HepG2 (cell line): ENCODE results near the gene APLF. TPM values are rescaled to one million over a fixed set of nuclear protein-coding genes. Genes with fewer than 3 reads are reported as not detected.

Experiments
- ATAC-seq: fragments of 200-7000 bp; cut with Tn5 transposase; 3 replicates; pipeline ENCODE4 v1.9.1; 2020; ENCODE audit warnings: mild to moderate bottlenecking, moderate library complexity
- BruUV-seq: library from RNA; stranded (reverse); fragments of 400-500 nt; replicated peaks from 2 replicates; lab custom pipeline; 2021; lab: Mats Ljungman, UMichigan
- CTCF ChIA-PET: fragments of 300-600 bp; formaldehyde crosslinking; extraction: SDS; loops from one replicate; lab custom pipeline; 2021; ENCODE audit warnings: low total read pairs, inconsistent platforms, low intra/inter-chr PET ratio; lab: Yijun Ruan, JAX
- POLR2A ChIA-PET: fragments of 350-600 bp; sonication (Branson Sonifier 250); formaldehyde crosslinking; loops from one replicate; lab custom pipeline; 2020; ENCODE audit warnings: antibody characterized with exemption, inconsistent platforms; lab: Yijun Ruan, JAX
- DNase-seq: peaks from one replicate; pipeline ENCODE4 v3.0.0-alpha.2; 2015; ENCODE audit warnings: low spot score
- FAIRE-seq: peaks from 3 replicates; lab custom pipeline; 2011; peaks lifted over from hg19 to GRCh38; lab: Jason Lieb, UNC
- H2AFZ ChIP-seq: one replicate; pipeline ENCODE4 v1.6.1; 2011; ENCODE audit warnings: low read length, inconsistent platforms
- H3K27ac ChIP-seq: fragments of 300-600 bp; 3 replicates; pipeline ENCODE4 v1.8.0; 2011; ENCODE audit warnings: mixed run types, mild to moderate bottlenecking, mixed read lengths, low read length, inconsistent platforms; ENCODE audit not compliant: insufficient read depth; ENCODE audit errors: extremely low read length
- H3K27me3 ChIP-seq, 2 experiments: fragments of 200-600 bp in 1 of 2; 2 replicates in 1 of 2; 3 replicates in 1 of 2; pipeline versions ENCODE4 v1.6.0 to v1.8.0; 2011; ENCODE audit warnings: low read length in 2 of 2, mild to moderate bottlenecking in 2 of 2, moderate library complexity in 2 of 2, inconsistent platforms in 1 of 2; ENCODE audit not compliant: insufficient read depth in 2 of 2, control insufficient read depth in 1 of 2
- H3K36me3 ChIP-seq, 2 experiments: fragments of 200-600 bp in 1 of 2; replicated peaks in 1 of 2; 2 replicates in 1 of 2; 3 replicates in 1 of 2; pipeline versions ENCODE4 v1.5.1 to v1.8.0; 2011; ENCODE audit warnings: low read length in 2 of 2, inconsistent platforms in 1 of 2; ENCODE audit not compliant: insufficient read depth in 2 of 2, control insufficient read depth in 1 of 2
- H3K4me1 ChIP-seq: 2 replicates; pipeline ENCODE4 v1.5.1; 2012; ENCODE audit warnings: low read length, inconsistent platforms; ENCODE audit not compliant: insufficient read depth
- H3K4me2 ChIP-seq: 2 replicates; pipeline ENCODE4 v1.6.0; 2011; ENCODE audit warnings: low read depth, low read length, inconsistent platforms
- H3K4me3 ChIP-seq, 3 experiments: fragments of 200-600 bp in 1 of 3; sonication (generic), shearing (Covaris generic) in 1 of 3; replicated peaks in 1 of 3; 2 replicates each; pipeline ENCODE4 v1.5.1; 2011 to 2016; ENCODE audit warnings: low read length in 3 of 3, inconsistent platforms in 2 of 3, low read depth in 2 of 3, mild to moderate bottlenecking in 2 of 3, control low read depth in 1 of 3, mixed read lengths in 1 of 3; ENCODE audit not compliant: insufficient read depth in 1 of 3
- H3K79me2 ChIP-seq: one replicate; pipeline ENCODE4 v1.6.1; 2011; ENCODE audit warnings: low read length, inconsistent platforms; ENCODE audit not compliant: insufficient read depth
- H3K9ac ChIP-seq: 2 replicates; pipeline ENCODE4 v1.6.0; 2011; ENCODE audit warnings: mild to moderate bottlenecking, low read depth, low read length, inconsistent platforms; ENCODE audit not compliant: insufficient read depth
- H3K9me3 ChIP-seq: 2 replicates; pipeline ENCODE4 v1.5.1; 2012; ENCODE audit warnings: mild to moderate bottlenecking, low read length
- H4K20me1 ChIP-seq: 2 replicates; pipeline ENCODE4 v1.6.0; 2011; ENCODE audit warnings: inconsistent platforms, mild to moderate bottlenecking, low read length, moderate library complexity; ENCODE audit not compliant: insufficient read depth
- BATF2 ChIP-seq: sonication (generic); formaldehyde crosslinking; IDR thresholded peaks from 2 replicates; pipeline ENCODE4 v1.8.0; 2022; ENCODE audit warnings: mild to moderate bottlenecking, missing genetic modification reagents, moderate library complexity
- MATR3 ChIP-seq: sonication (generic); formaldehyde crosslinking; IDR thresholded peaks from 2 replicates; pipeline ENCODE4 v1.4.0; 2020; ENCODE audit warnings: missing genetic modification reagents
- NFKB2 ChIP-seq: sonication (generic); formaldehyde crosslinking; IDR thresholded peaks from 2 replicates; pipeline ENCODE4 v1.4.0; 2020; ENCODE audit warnings: missing genetic modification reagents, borderline replicate concordance
- SRSF9 ChIP-seq: fragments of 200-400 bp; formaldehyde crosslinking; IDR thresholded peaks from 2 replicates; pipeline ENCODE4 v1.6.1; 2018; ENCODE audit warnings: borderline replicate concordance, mild to moderate bottlenecking, low read depth, low read length; ENCODE audit not compliant: insufficient read depth, poor library complexity, severe bottlenecking
- YEATS2 ChIP-seq: sonication (generic); formaldehyde crosslinking; IDR thresholded peaks from 2 replicates; pipeline ENCODE4 v1.4.0; 2020; ENCODE audit warnings: missing genetic modification reagents, borderline replicate concordance
- ZNF343 ChIP-seq: sonication (generic); formaldehyde crosslinking; IDR thresholded peaks from 2 replicates; pipeline ENCODE4 v1.4.0; 2020; ENCODE audit warnings: mild to moderate bottlenecking, missing genetic modification reagents
- WGBS: methylation state at CpG from one replicate; pipeline ENCODE4 v1.1.6; 2017; ENCODE audit warnings: low lambda C conversion rate; 5-methylcytosine and 5-hydroxymethylcytosine counted together
- in situ Hi-C: cut with HindIII; loops from 2 replicates; pipeline ENCODE4 v1.10.0; 2017; ENCODE audit warnings: low pct_unique_long_range_greater_than_20kb; ENCODE audit not compliant: extremely low pct_ligation_motif_present
- intact Hi-C: fragments of 100-400 bp; cut with micrococcal nuclease; formaldehyde crosslinking; loops from one replicate; pipeline ENCODE4 v1.10.0; 2022; ENCODE audit not compliant: unreplicated experiment
- polyA plus RNA-seq, 8 experiments: library from polyadenylated mRNA; depleted of rRNA in 3 of 8; stranded (reverse) in 7 of 8; unstranded in 1 of 8; fragments of >200 nt; fragmentation: Illumina TruSeq in 4 of 8; extraction: Trizol in 4 of 8; gene quantifications; 2 replicates each; pipeline versions ENCODE4 v1.2.1 to v1.2.3, GENCODE V29; 2011 to 2016; ENCODE audit warnings: low read depth in 4 of 8, missing spikeins in 1 of 8, mixed read lengths in 1 of 8; ENCODE audit not compliant: insufficient read depth in 1 of 8
- total RNA-seq, 5 experiments: library from RNA; depleted of rRNA; stranded (reverse); fragments of >200 nt; fragmentation: Illumina TruSeq; extraction: Trizol; gene quantifications; 2 replicates each; pipeline ENCODE4 v1.2.3, GENCODE V29; 2016; ENCODE audit warnings: low read depth in 1 of 5

Gene APLF
- total and polyA plus RNA-seq, 2 of the 13 experiments (the other 11 are each of a cell fraction or from before 2014, with no cell fraction given), result 0.45 to 2.2 TPM

- ATAC-seq (no peak), FAIRE-seq (no peak), DNase-seq (no peak)
- H3K4me2 ChIP-seq, result no peak overlapping the region
- H3K4me3 ChIP-seq, result no peak overlapping the region
- TF ChIP-seq BATF2 (CRISPR knock-in tag) (no peak), SRSF9 (no peak), MATR3 (no peak)
- in situ Hi-C loops, result loop anchor here (10.0 kb wide), 1 partner anchor 322 kb away; no protein-coding TSS in a partner anchor
- H3K79me2 ChIP-seq, result no peaks in the 10 kb centered on the region
- no peak overlapping the region for H3K9ac ChIP-seq
- no peaks in the 10 kb centered on the region; the same call in 1 of the 2 replicates for H4K20me1 ChIP-seq
- CTCF ChIA-PET, result no interaction called here
- WGBS, result 69% methylated on average over 16 of the region's 16 CpGs
- H3K27me3 ChIP-seq, result peaks cover 2 to 5% of the 10 kb centered on the region in 2 experiments; a peak in 2 of 5 replicates
- no peaks in the 10 kb centered on the region for H3K4me1 ChIP-seq
- no peak overlapping the region for H2AFZ ChIP-seq
- BruUV-seq, result no TSS peak
- H3K36me3 ChIP-seq, result no peaks in the 10 kb centered on the region
- POLR2A ChIA-PET, result no interaction called here
- no peak overlapping the region for H3K27ac ChIP-seq
- H3K9me3 ChIP-seq, result no peaks in the 10 kb centered on the region
- intact Hi-C loops, result no loop called here
These were observed 20.3 kb upstream of the APLF start for GRCh38 chr2:68447118-68447517.

DNA sequence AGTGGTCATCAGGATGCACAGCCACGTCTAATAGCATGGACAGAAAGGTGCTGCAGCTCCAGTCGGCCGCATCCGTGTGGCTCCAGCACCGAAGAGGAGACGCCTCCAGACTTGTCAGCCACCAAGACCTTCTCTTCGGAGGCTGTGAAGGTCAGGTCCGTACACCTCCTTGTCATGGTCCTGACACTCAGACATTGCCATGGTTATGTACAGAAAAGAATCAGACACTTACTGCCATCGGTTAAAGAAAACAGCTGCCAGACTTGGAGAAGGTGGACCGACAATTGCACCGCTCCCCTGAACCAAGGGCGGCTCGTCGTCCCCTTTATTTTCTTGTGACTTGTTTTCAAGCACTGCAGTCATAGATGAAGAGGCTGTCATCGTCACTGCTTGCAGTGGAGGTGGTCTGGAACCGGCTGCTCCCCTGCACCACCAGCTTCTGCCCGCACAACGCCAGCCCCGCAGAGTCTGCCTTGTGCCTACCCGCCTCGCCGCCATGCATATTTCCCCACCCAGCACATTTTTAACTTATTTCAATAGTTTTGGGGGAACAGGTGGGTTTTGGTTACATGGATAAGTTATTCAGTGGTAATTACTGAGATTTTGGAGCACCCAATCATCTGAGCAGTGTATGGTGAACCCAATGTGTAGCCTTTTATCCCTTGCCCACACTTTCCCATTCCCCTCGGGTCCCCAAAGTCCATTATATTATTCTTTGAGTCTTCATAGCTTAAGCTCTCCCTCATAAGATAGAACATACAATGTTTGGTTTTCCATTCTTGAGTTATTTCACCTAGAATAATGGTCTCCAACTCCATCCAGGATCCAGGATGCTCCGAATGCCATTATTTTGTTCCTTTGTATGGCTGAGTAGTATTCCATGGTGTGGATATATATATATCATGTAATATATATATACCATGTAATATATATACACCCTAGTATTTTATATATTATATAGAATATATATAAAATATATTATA lies 18.4 kb upstream of the APLF start:
- intact Hi-C loops, result no loop called here
- in situ Hi-C loops, result loop anchor here (10.0 kb wide), 1 partner anchor 324 kb away; no protein-coding TSS in a partner anchor

More for the DNA sequence above, 18.4 kb upstream of the APLF start:
- Histone ChIP-seq H3K36me3 (no peaks in the 10 kb centered on the region), H3K4me3 (no peak overlapping the region), H2AFZ (no peak overlapping the region), H4K20me1 (no peaks in the 10 kb centered on the region; the same call in 1 of the 2 replicates), H3K4me2 (no peak overlapping the region), H3K27me3 (peaks cover 2 to 5% of the 10 kb centered on the region in 2 experiments; a peak in 2 of 5 replicates), H3K9me3 (no peaks in the 10 kb centered on the region), H3K79me2 (no peaks in the 10 kb centered on the region), H3K27ac (no peak overlapping the region), H3K9ac (no peak overlapping the region), H3K4me1 (no peaks in the 10 kb centered on the region)
- 81% methylated on average over 23 of the region's 24 CpGs for WGBS
- FAIRE-seq (no peak), DNase-seq (no peak), ATAC-seq (peak; percentile 71)
- CTCF ChIA-PET, result no interaction called here
- POLR2A ChIA-PET, result no interaction called here
- BruUV-seq, result no TSS peak
- TF ChIP-seq ZNF343 (CRISPR knock-in tag), result no peak
- TF ChIP-seq YEATS2 (CRISPR knock-in tag), result no peak
- TF ChIP-seq NFKB2 (CRISPR knock-in tag), result no peak
